Measurements from ENCODE around the gene GAB1.
"Not testable (repeated sequence)": the region's sequence is repeated elsewhere in the genome, so short reads cannot be mapped to it uniquely, and the experiment has no call there.

GAB1 gene

GRCh38 chr4:143337600-143338287 lies 1.1 kb downstream of the GAB1 start:
- DNase-seq, result peak; percentile 7 to 77 (median 56)

GRCh38 chr4:143338313-143338712 lies 1.6 kb downstream of the GAB1 start:
- no peak for DNase-seq

GRCh38 chr4:143339497-143339896 lies 2.8 kb downstream of the GAB1 start:
- DNase-seq, result no peak

GRCh38 chr4:143341186-143341755 lies 4.6 kb downstream of the GAB1 start:
- DNase-seq, result no peak

GRCh38 chr4:143343276-143343831 lies 6.7 kb downstream of the GAB1 start:
- no peak for DNase-seq

- peak in 28 of 58 donors; percentile 8 to 68 (median 19) for DNase-seq
Observed at GRCh38 chr4:143344041-143344440, 7.4 kb downstream of the GAB1 start.

- no peak for DNase-seq
Observed at GRCh38 chr4:143344774-143345173, 8.1 kb downstream of the GAB1 start.

- no peak for DNase-seq
Observed at GRCh38 chr4:143345356-143345755, 8.7 kb downstream of the GAB1 start.

GRCh38 chr4:143346206-143346605 lies 9.5 kb downstream of the GAB1 start:
- no peak for DNase-seq

- DNase-seq, result no peak
Observed at GRCh38 chr4:143347484-143348111, 10.9 kb downstream of the GAB1 start.

- no peak for DNase-seq
Observed at GRCh38 chr4:143348233-143349077, 11.8 kb downstream of the GAB1 start.

- not testable (repeated sequence) for DNase-seq
Observed at GRCh38 chr4:143349858-143350527, 13.3 kb downstream of the GAB1 start.

GRCh38 chr4:143351149-143351691 lies 14.5 kb downstream of the GAB1 start:
- DNase-seq, result peak in 1 of 58 donors; percentile 43

GRCh38 chr4:143351774-143352451 lies 15.2 kb downstream of the GAB1 start:
- DNase-seq, result peak in 1 of 58 donors; percentile 28

- no peak for DNase-seq
Observed at GRCh38 chr4:143352720-143353119, 16.0 kb downstream of the GAB1 start.

- DNase-seq, result no peak
Observed at GRCh38 chr4:143353797-143354196, 17.1 kb downstream of the GAB1 start.

- no peak for DNase-seq
Observed at GRCh38 chr4:143354990-143355389, 18.3 kb downstream of the GAB1 start.

GRCh38 chr4:143355540-143356217 lies 19.0 kb downstream of the GAB1 start:
- DNase-seq, result no peak

- DNase-seq, result no peak
Observed at GRCh38 chr4:143356493-143356892, 19.8 kb downstream of the GAB1 start.
